Coronary artery (tissue), 2 donors: Measurements from ENCODE around the gene SLC17A7.

Experiments
- DNase-seq: peaks from one replicate; pipeline ENCODE4 v3.0.0-alpha.2; 2017; ENCODE audit warnings: low spot score
- H3K27ac ChIP-seq, 2 donors: fragments of 200-600 bp; sonication (generic); one replicate each; pipeline ENCODE4 v1.5.1; 2016 to 2019
- H3K4me3 ChIP-seq: fragments of 200-600 bp; sonication (generic); 2 replicates; pipeline ENCODE4 v1.5.1; 2016; ENCODE audit warnings: mild to moderate bottlenecking, moderate library complexity
- CTCF ChIP-seq: fragments of 200-600 bp; sonication (generic); IDR thresholded peaks from one replicate; pipeline ENCODE4 v1.5.1; 2019; ENCODE audit warnings: antibody characterized with exemption

SLC17A7 gene

GRCh38 chr19:49443366-49444099, 2.2 kb upstream of the SLC17A7 start:
- Histone ChIP-seq H3K4me3 (peak overlapping the region; percentile 80), H3K27ac (peak overlapping the region; percentile 64 to 90)
- DNase-seq, result peak; percentile 94
- TF ChIP-seq CTCF, result peak; percentile 90

GRCh38 chr19:49442771-49443365, 1.5 kb upstream of the SLC17A7 start:
- no peak for TF ChIP-seq CTCF
- Histone ChIP-seq H3K4me3 (peak overlapping the region; percentile 80), H3K27ac (peak overlapping the region; percentile 64 to 90)
- peak; percentile 96 for DNase-seq

- peak overlapping the region in 1 of 2 donors; percentile 90 for H3K27ac ChIP-seq
Observed at GRCh38 chr19:49442354-49442753, 1.0 kb upstream of the SLC17A7 start.

GRCh38 chr19:49441960-49442350, 628 bp upstream of the SLC17A7 start:
- Histone ChIP-seq H3K27ac (peak overlapping the region in 1 of 2 donors; percentile 90), H3K4me3 (peak overlapping the region; percentile 80)
- DNase-seq, result no peak
- no peak for TF ChIP-seq CTCF

More at GRCh38 chr19:49442354-49442753, 1.0 kb upstream of the SLC17A7 start:
- TF ChIP-seq CTCF, result no peak
- DNase-seq, result no peak
- H3K4me3 ChIP-seq, result peak overlapping the region; percentile 80

- Histone ChIP-seq H3K27ac (no peak overlapping the region), H3K4me3 (peak overlapping the region; percentile 80)
- TF ChIP-seq CTCF, result no peak
- DNase-seq, result no peak
Observed at GRCh38 chr19:49440439-49441209, 703 bp downstream of the SLC17A7 start.

- Histone ChIP-seq H3K4me3 (no peak overlapping the region), H3K27ac (no peak overlapping the region)
- no peak for TF ChIP-seq CTCF
- DNase-seq, result no peak
Observed at GRCh38 chr19:49439836-49440235, 1.5 kb downstream of the SLC17A7 start.
